HEK293T (cell line): ENCODE results near the gene MAGEB17.

Experiments
- ARNT ChIP-seq: fragments of 450-650 bp; IDR thresholded peaks from 2 replicates; pipeline ENCODE4 v1.6.1; 2017; ENCODE audit warnings: mild to moderate bottlenecking
- BHLHE40 ChIP-seq: fragments of 450-650 bp; IDR thresholded peaks from 2 replicates; pipeline ENCODE4 v1.6.1; 2016; ENCODE audit warnings: mild to moderate bottlenecking, moderate library complexity, borderline replicate concordance
- ELF4 ChIP-seq: fragments of 450-650 bp; IDR thresholded peaks from 2 replicates; pipeline ENCODE4 v1.6.1; 2017; ENCODE audit warnings: antibody characterized with exemption
- FOXA1 ChIP-seq: fragments of 450-650 bp; IDR thresholded peaks from 2 replicates; pipeline ENCODE4 v1.6.1; 2016; ENCODE audit warnings: mild to moderate bottlenecking
- FOXK2 ChIP-seq: fragments of 450-650 bp; IDR thresholded peaks from 2 replicates; pipeline ENCODE4 v1.6.1; 2016; ENCODE audit warnings: mild to moderate bottlenecking
- FOXM1 ChIP-seq: fragments of 450-650 bp; IDR thresholded peaks from 2 replicates; pipeline ENCODE4 v1.6.1; 2017; ENCODE audit warnings: mild to moderate bottlenecking, borderline replicate concordance
- HDGF ChIP-seq: fragments of 450-650 bp; IDR thresholded peaks from 2 replicates; pipeline ENCODE4 v1.6.1; 2017; ENCODE audit warnings: antibody characterized with exemption, borderline replicate concordance
- L3MBTL2 ChIP-seq: fragments of 450-650 bp; conservative IDR thresholded peaks from 2 replicates; pipeline ENCODE4 v1.6.1; 2016; ENCODE audit warnings: mild to moderate bottlenecking
- LEF1 ChIP-seq: fragments of 450-650 bp; IDR thresholded peaks from 2 replicates; pipeline ENCODE4 v1.6.1; 2017; ENCODE audit warnings: mild to moderate bottlenecking, borderline replicate concordance
- NFRKB ChIP-seq: fragments of 450-650 bp; IDR thresholded peaks from 2 replicates; pipeline ENCODE4 v1.6.1; 2016; ENCODE audit warnings: mild to moderate bottlenecking, moderate library complexity
- PKNOX1 ChIP-seq: fragments of 450-650 bp; IDR thresholded peaks from 2 replicates; pipeline ENCODE4 v1.6.1; 2016
- SP1 ChIP-seq: fragments of 450-650 bp; IDR thresholded peaks from 2 replicates; pipeline ENCODE4 v1.6.1; 2017
- SUZ12 ChIP-seq: fragments of 450-650 bp; IDR thresholded peaks from 2 replicates; pipeline ENCODE4 v1.6.1; 2016; ENCODE audit warnings: mild to moderate bottlenecking
- ZNF384 ChIP-seq: fragments of 450-650 bp; IDR thresholded peaks from 2 replicates; pipeline ENCODE4 v1.6.1; 2016

DNA sequence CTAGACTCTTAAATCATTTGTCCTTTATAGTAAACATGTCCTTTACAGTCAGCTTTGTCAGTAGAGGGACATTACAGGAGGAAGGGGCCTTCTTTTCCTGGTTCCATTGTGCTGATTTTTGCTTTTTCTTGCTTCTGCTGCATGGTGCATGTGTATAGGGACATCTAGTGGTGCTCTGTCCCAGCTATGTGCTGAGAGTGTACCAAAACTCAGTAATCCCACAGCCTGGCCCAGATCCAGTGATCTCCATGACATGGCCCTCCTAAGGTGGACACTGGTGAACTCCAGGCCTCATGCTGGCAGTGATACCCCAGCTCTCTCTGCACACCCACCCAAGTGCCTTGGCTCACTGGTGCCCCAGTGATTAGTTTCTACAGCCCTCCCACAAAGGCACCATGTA lies 45.2 kb downstream of the MAGEB17 start:
- no peak for TF ChIP-seq SP1
- no peak for TF ChIP-seq L3MBTL2
- TF ChIP-seq SUZ12: no peak
- no peak for TF ChIP-seq BHLHE40
- no peak for TF ChIP-seq PKNOX1
- TF ChIP-seq ELF4: no peak
- no peak for TF ChIP-seq FOXA1
- no peak for TF ChIP-seq HDGF
- no peak for TF ChIP-seq FOXK2
- no peak for TF ChIP-seq FOXM1
- TF ChIP-seq ARNT: no peak
- TF ChIP-seq NFRKB: no peak
- TF ChIP-seq ZNF384: no peak
- no peak for TF ChIP-seq LEF1
